GM23338 (cell line): Measurements from ENCODE around the gene COLEC12. TPM values are rescaled to one million over a fixed set of nuclear protein-coding genes. Genes with fewer than 3 reads are reported as not detected.

Source experiments
- ATAC-seq: fragments of 200-7000 bp; cut with Tn5 transposase; 3 replicates; pipeline ENCODE4 v1.9.1; 2020
- DNase-seq: peaks from one replicate; pipeline ENCODE4 v3.0.0-alpha.2; 2015; ENCODE audit warnings: low spot score
- H2AFZ ChIP-seq: fragments of 200-600 bp; sonication (generic); 2 replicates; pipeline ENCODE4 v1.8.0; 2016; ENCODE audit warnings: antibody characterized with exemption, mild to moderate bottlenecking, moderate library complexity
- H3F3A ChIP-seq: fragments of 200-600 bp; sonication (generic); replicated peaks from 2 replicates; pipeline ENCODE4 v1.8.0; 2017; ENCODE audit warnings: antibody characterized with exemption, mixed run types, low read depth
- H3K27ac ChIP-seq: fragments of 200-600 bp; sonication (generic); 2 replicates; pipeline ENCODE4 v1.6.1; 2016; ENCODE audit warnings: low read depth
- H3K27me3 ChIP-seq: fragments of 200-600 bp; sonication (generic); 2 replicates; pipeline ENCODE4 v1.8.0; 2016; ENCODE audit warnings: mild to moderate bottlenecking, mixed run types, moderate library complexity; ENCODE audit not compliant: insufficient read depth
- H3K36me3 ChIP-seq: fragments of 200-600 bp; sonication (generic); 2 replicates; pipeline ENCODE4 v1.8.0; 2016; ENCODE audit warnings: mild to moderate bottlenecking; ENCODE audit not compliant: insufficient read depth
- H3K4me1 ChIP-seq: fragments of 200-600 bp; sonication (generic); 2 replicates; pipeline ENCODE4 v1.8.0; 2016; ENCODE audit warnings: mild to moderate bottlenecking, moderate library complexity; ENCODE audit not compliant: insufficient read depth
- H3K4me2 ChIP-seq: fragments of 200-600 bp; sonication (generic); 2 replicates; pipeline ENCODE4 v1.7.1; 2017; ENCODE audit warnings: mixed run types
- H3K4me3 ChIP-seq: fragments of 200-600 bp; sonication (generic); 2 replicates; pipeline ENCODE4 v1.6.1; 2016; ENCODE audit warnings: mixed run types
- H3K79me2 ChIP-seq: fragments of 200-600 bp; sonication (generic); replicated peaks from 2 replicates; pipeline ENCODE4 v1.8.0; 2017; ENCODE audit warnings: mild to moderate bottlenecking; ENCODE audit not compliant: insufficient read depth
- H3K9me2 ChIP-seq: fragments of 200-600 bp; sonication (generic); 2 replicates; pipeline ENCODE4 v1.8.0; 2017; ENCODE audit not compliant: insufficient read depth
- H4K20me1 ChIP-seq: fragments of 200-600 bp; sonication (generic); replicated peaks from 2 replicates; pipeline ENCODE4 v1.8.0; 2017; ENCODE audit warnings: mild to moderate bottlenecking; ENCODE audit not compliant: insufficient read depth
- H3K27ac Mint-ChIP-seq: 2 replicates; pipeline ENCODE4 v1.8.0; 2020; ENCODE audit warnings: inconsistent platforms, mild to moderate bottlenecking, moderate library complexity, mixed read lengths
- H3K27me3 Mint-ChIP-seq: 3 replicates; pipeline ENCODE4 v1.8.0; 2022; ENCODE audit warnings: low read depth, mild to moderate bottlenecking, moderate library complexity, mixed read lengths, inconsistent platforms; ENCODE audit not compliant: insufficient read depth, poor library complexity
- H3K36me3 Mint-ChIP-seq: 3 replicates; pipeline ENCODE4 v1.8.0; 2021; ENCODE audit warnings: low read depth, mild to moderate bottlenecking, inconsistent platforms, moderate library complexity, mixed read lengths
- H3K4me1 Mint-ChIP-seq: 3 replicates; pipeline ENCODE4 v1.8.0; 2020; ENCODE audit warnings: mild to moderate bottlenecking, inconsistent platforms, mixed read lengths
- H3K4me3 Mint-ChIP-seq: 3 replicates; pipeline ENCODE4 v1.8.0; 2021; ENCODE audit warnings: moderate library complexity, mild to moderate bottlenecking, inconsistent platforms, mixed read lengths
- H3K9me3 Mint-ChIP-seq: 3 replicates; pipeline ENCODE4 v1.8.0; 2020; ENCODE audit warnings: moderate library complexity, mild to moderate bottlenecking, inconsistent platforms, mixed read lengths
- CREB1 ChIP-seq: fragments of 250-450 bp; sonication (Bioruptor Pico); IDR thresholded peaks from 2 replicates; pipeline ENCODE4 v1.5.0; 2020; ENCODE audit warnings: low read depth, mild to moderate bottlenecking, moderate library complexity
- CTCF ChIP-seq, 2 experiments: fragments of 200-600 bp in 1 of 2; sonication (generic) in 1 of 2; conservative IDR thresholded peaks; 2 replicates each; pipeline versions ENCODE4 v1.5.1 to v1.6.1; 2016 to 2017; ENCODE audit warnings: antibody characterized with exemption in 2 of 2, low read depth in 2 of 2, mild to moderate bottlenecking in 2 of 2, moderate library complexity in 1 of 2
- ETS1 ChIP-seq: IDR thresholded peaks from 2 replicates; pipeline ENCODE4 v1.6.1; 2016; ENCODE audit warnings: antibody characterized with exemption
- EZH2 ChIP-seq: fragments of 200-600 bp; sonication (generic); IDR thresholded peaks from one replicate; pipeline ENCODE4 v1.8.0; 2017; ENCODE audit warnings: antibody characterized with exemption, mild to moderate bottlenecking, low read depth; ENCODE audit not compliant: unreplicated experiment
- EZH2phosphoT487 ChIP-seq: fragments of 200-600 bp; sonication (generic); IDR thresholded peaks from one replicate; pipeline ENCODE4 v1.8.1; 2018; ENCODE audit warnings: antibody characterized with exemption; ENCODE audit not compliant: unreplicated experiment
- JUNB ChIP-seq: IDR thresholded peaks from one replicate; pipeline ENCODE4 v1.6.1; 2016; ENCODE audit warnings: antibody characterized with exemption; ENCODE audit not compliant: unreplicated experiment
- NANOG ChIP-seq: IDR thresholded peaks from 2 replicates; pipeline ENCODE4 v1.6.1; 2016; ENCODE audit warnings: antibody characterized with exemption, borderline replicate concordance
- POLR2AphosphoS5 ChIP-seq: IDR thresholded peaks from 2 replicates; pipeline ENCODE4 v1.6.1; 2016; ENCODE audit warnings: antibody characterized with exemption, low read depth
- REST ChIP-seq: IDR thresholded peaks from one replicate; pipeline ENCODE4 v1.6.1; 2018; ENCODE audit warnings: antibody characterized with exemption; ENCODE audit not compliant: unreplicated experiment
- STAT1 ChIP-seq: IDR thresholded peaks from one replicate; pipeline ENCODE4 v1.6.1; 2016; ENCODE audit warnings: antibody characterized with exemption; ENCODE audit not compliant: unreplicated experiment
- ZNF114 ChIP-seq: fragments of 250-450 bp; sonication (Bioruptor Pico); IDR thresholded peaks from 2 replicates; pipeline ENCODE4 v1.5.0; 2020; ENCODE audit warnings: mild to moderate bottlenecking, moderate library complexity
- ZNF331 ChIP-seq: fragments of 250-450 bp; sonication (Bioruptor Pico); IDR thresholded peaks from 2 replicates; pipeline ENCODE4 v1.5.0; 2020; ENCODE audit warnings: low read depth, mild to moderate bottlenecking, moderate library complexity
- ZNF462 ChIP-seq: fragments of 250-450 bp; sonication (Bioruptor Pico); IDR thresholded peaks from 2 replicates; pipeline ENCODE4 v1.5.0; 2020; ENCODE audit warnings: mild to moderate bottlenecking, moderate library complexity
- polyA plus RNA-seq: library from polyadenylated mRNA; unstranded; fragments of >200 nt; fragmentation: Nextera tagmentation; extraction: Ambion mirVana; gene quantifications from 2 replicates; pipeline ENCODE4 v1.2.1, GENCODE V29; 2016
- total RNA-seq: library from RNA; depleted of rRNA; stranded (reverse); fragments of >200 nt; shearing (Covaris generic); gene quantifications from 2 replicates; pipeline ENCODE4 v1.2.3, GENCODE V29; 2014

COLEC12 gene
- total and polyA plus RNA-seq, 2 experiments from 2014 or later: 1.1 to 3.2 TPM

- Histone ChIP-seq H3K4me1 (peaks cover 21% of the 10 kb centered on the region), H3K4me3 (no peak overlapping the region), H3K36me3 (no peaks in the 10 kb centered on the region), H3F3A (no peaks in the 10 kb centered on the region), H3K4me2 (no peak overlapping the region), H2AFZ (no peak overlapping the region), H4K20me1 (no peaks in the 10 kb centered on the region), H3K27ac (no peak overlapping the region), H3K9me2 (no peaks in the 10 kb centered on the region), H3K27me3 (no peaks in the 10 kb centered on the region), H3K79me2 (no peaks in the 10 kb centered on the region)
- Mint-ChIP-seq H3K27me3 (peaks cover 8% of the 10 kb centered on the region), H3K4me1 (peaks cover 26% of the 10 kb centered on the region), H3K9me3 (no peaks in the 10 kb centered on the region), H3K4me3 (no peak overlapping the region), H3K36me3 (no peaks in the 10 kb centered on the region), H3K27ac (no peak overlapping the region)
- ATAC-seq: no peak
- TF ChIP-seq ZNF331 (CRISPR knock-in tag) (no peak), JUNB (no peak), CREB1 (CRISPR knock-in tag) (no peak), EZH2phosphoT487 (no peak), CTCF (conservative IDR thresholded peaks at IDR 0.05; ENCODE audit: low read depth in 2 of 2) (no peak), REST (no peak), ZNF462 (no peak), POLR2AphosphoS5 (no peak), ETS1 (no peak), STAT1 (no peak), EZH2 (no peak), NANOG (no peak), ZNF114 (CRISPR knock-in tag) (no peak)
- no peak for DNase-seq
Observed at GRCh38 chr18:471716-472115, 28.8 kb downstream of the COLEC12 start.
